ENCODE results near the gene SPAG16. TPM values are rescaled to one million over a fixed set of nuclear protein-coding genes. Genes with fewer than 3 reads are reported as not detected.

Gene SPAG16
- total RNA-seq, 3 donors from 2014 or later = 25.3 to 42.0 (median 41.7) TPM

- Histone ChIP-seq H3K27ac (no peak overlapping the region), H3K27me3 (no peaks in the 10 kb centered on the region), H3K4me1 (no peaks in the 10 kb centered on the region), H3K9me3 (no peaks in the 10 kb centered on the region), H3K4me3 (no peak overlapping the region), H3K36me3 (no peaks in the 10 kb centered on the region)
- no peak for DNase-seq (ENCODE audit: low spot score in 2 of 2)
- no peak for TF ChIP-seq POLR2A (IDR thresholded peaks at IDR 0.05)
- intact Hi-C loops (cut with DNase I; ENCODE audit: low total_unique reads) = no loop called here
Observed at GRCh38 chr2:213316001-213316735, 31.9 kb downstream of the SPAG16 start.

GRCh38 chr2:213317929-213318328, 33.7 kb downstream of the SPAG16 start:
- intact Hi-C loops (cut with DNase I; ENCODE audit: low total_unique reads) = no loop called here
- Histone ChIP-seq H3K4me3 (no peak overlapping the region), H3K27me3 (no peaks in the 10 kb centered on the region), H3K9me3 (no peaks in the 10 kb centered on the region), H3K36me3 (no peaks in the 10 kb centered on the region), H3K27ac (no peak overlapping the region), H3K4me1 (no peaks in the 10 kb centered on the region)
- TF ChIP-seq POLR2A (IDR thresholded peaks at IDR 0.05) (no peak), POLR2AphosphoS5 (IDR thresholded peaks at IDR 0.05) (no peak), CTCF (IDR thresholded peaks at IDR 0.05) (no peak)
- DNase-seq (ENCODE audit: low spot score in 2 of 2) = no peak

- TF ChIP-seq POLR2A (IDR thresholded peaks at IDR 0.05) = no peak
- TF ChIP-seq POLR2AphosphoS5 (IDR thresholded peaks at IDR 0.05) = no peak
- TF ChIP-seq CTCF (IDR thresholded peaks at IDR 0.05) = no peak
- no peak overlapping the region for H3K4me3 ChIP-seq
Observed at GRCh38 chr2:213320604-213321003, 36.3 kb downstream of the SPAG16 start.

GRCh38 chr2:213336253-213336770, 52.0 kb downstream of the SPAG16 start:
- no peak overlapping the region for H3K4me3 ChIP-seq
- no peak for DNase-seq (ENCODE audit: low spot score in 2 of 2)
- H3K9me3 ChIP-seq = peaks cover 13 to 54% of the 10 kb centered on the region in 2 donors
- intact Hi-C loops (cut with DNase I; ENCODE audit: low total_unique reads) = no loop called here
- TF ChIP-seq CTCF (IDR thresholded peaks at IDR 0.05) (no peak), POLR2AphosphoS5 (IDR thresholded peaks at IDR 0.05) (no peak), POLR2A (IDR thresholded peaks at IDR 0.05) (no peak)
- H3K4me1 ChIP-seq = no peaks in the 10 kb centered on the region
- no peaks in the 10 kb centered on the region for H3K27me3 ChIP-seq
- H3K36me3 ChIP-seq = no peaks in the 10 kb centered on the region
- no peak overlapping the region for H3K27ac ChIP-seq

More at GRCh38 chr2:213320604-213321003, 36.3 kb downstream of the SPAG16 start:
- no peak overlapping the region for H3K27ac ChIP-seq
- H3K4me1 ChIP-seq = no peaks in the 10 kb centered on the region
- DNase-seq (ENCODE audit: low spot score in 2 of 2) = no peak
- peaks cover 3% of the 10 kb centered on the region for H3K36me3 ChIP-seq
- H3K9me3 ChIP-seq = no peaks in the 10 kb centered on the region
- H3K27me3 ChIP-seq = no peaks in the 10 kb centered on the region
- intact Hi-C loops (cut with DNase I; ENCODE audit: low total_unique reads) = no loop called here

- DNase-seq (ENCODE audit: low spot score in 2 of 2) = no peak
- no peak overlapping the region for H3K27ac ChIP-seq
- H3K4me1 ChIP-seq = no peaks in the 10 kb centered on the region
- H3K27me3 ChIP-seq = no peaks in the 10 kb centered on the region
- H3K36me3 ChIP-seq = no peaks in the 10 kb centered on the region
- intact Hi-C loops (cut with DNase I; ENCODE audit: low total_unique reads) = no loop called here
- no peak overlapping the region for H3K4me3 ChIP-seq
- peaks cover 4 to 8% of the 10 kb centered on the region in 2 donors for H3K9me3 ChIP-seq
- TF ChIP-seq POLR2A (IDR thresholded peaks at IDR 0.05) = no peak
- no peak for TF ChIP-seq POLR2AphosphoS5 (IDR thresholded peaks at IDR 0.05)
- TF ChIP-seq CTCF (IDR thresholded peaks at IDR 0.05) = no peak
Observed at GRCh38 chr2:213353419-213353818, 69.2 kb downstream of the SPAG16 start.

Measured in breast epithelium (tissue), 4 donors.